GM13977 (cell line): ENCODE data around the gene CADM2.

Source experiments
- DNase-seq: peaks from one replicate; pipeline ENCODE4 v3.0.0; 2012; ENCODE audit warnings: low spot score
- CTCF ChIP-seq: IDR thresholded peaks from 2 replicates; pipeline ENCODE4 v1.5.1; 2012; ENCODE audit warnings: mild to moderate bottlenecking, control low read depth; ENCODE audit not compliant: insufficient read depth; ENCODE audit errors: extremely low read depth, missing control alignments
- in situ Hi-C: fragments of 300-500 bp; cut with MboI; formaldehyde crosslinking; loops from one replicate; pipeline ENCODE4 v1.12.0; 2022; ENCODE audit warnings: low sequenced_read_pairs, low pct_unique_long_range_greater_than_20kb, mixed read lengths, inconsistent platforms; ENCODE audit not compliant: unreplicated experiment

The CADM2 gene

GRCh38 chr3:85394424-85394823 lies 435.6 kb downstream of the CADM2 start:
- DNase-seq = no peak
- in situ Hi-C loops = no loop called here
- TF ChIP-seq CTCF = no peak

- no peak for DNase-seq
- TF ChIP-seq CTCF = no peak
- in situ Hi-C loops = no loop called here
Measured at GRCh38 chr3:85397434-85397833, 438.6 kb downstream of the CADM2 start.

- in situ Hi-C loops = no loop called here
- DNase-seq = no peak
- TF ChIP-seq CTCF = no peak
Measured at GRCh38 chr3:85426121-85426520, 467.3 kb downstream of the CADM2 start.

- in situ Hi-C loops = no loop called here
- no peak for DNase-seq
- no peak for TF ChIP-seq CTCF
Measured at GRCh38 chr3:85427467-85427866, 468.7 kb downstream of the CADM2 start.

GRCh38 chr3:85432081-85432480 lies 473.3 kb downstream of the CADM2 start:
- in situ Hi-C loops = no loop called here
- DNase-seq = no peak
- TF ChIP-seq CTCF = no peak

GRCh38 chr3:85433319-85433718 lies 474.5 kb downstream of the CADM2 start:
- TF ChIP-seq CTCF = no peak
- in situ Hi-C loops = no loop called here
- no peak for DNase-seq

- no peak for DNase-seq
- in situ Hi-C loops = no loop called here
- no peak for TF ChIP-seq CTCF
Measured at GRCh38 chr3:85455561-85456200, 496.9 kb downstream of the CADM2 start.
